Hematopoietic multipotent progenitor cell treated with erythropoietin and hydrocortisone succinate and interleukin-3 and kit ligand, for 6 days (in vitro differentiated cells): ENCODE data around the gene MAGED2.
"Not testable (repeated sequence)": the region's sequence is repeated elsewhere in the genome, so short reads cannot be mapped to it uniquely, and the experiment has no call there.

Experiments used
- DNase-seq: peaks from one replicate; pipeline ENCODE4 v3.0.0-alpha.2; 2015

MAGED2 gene, protein sequence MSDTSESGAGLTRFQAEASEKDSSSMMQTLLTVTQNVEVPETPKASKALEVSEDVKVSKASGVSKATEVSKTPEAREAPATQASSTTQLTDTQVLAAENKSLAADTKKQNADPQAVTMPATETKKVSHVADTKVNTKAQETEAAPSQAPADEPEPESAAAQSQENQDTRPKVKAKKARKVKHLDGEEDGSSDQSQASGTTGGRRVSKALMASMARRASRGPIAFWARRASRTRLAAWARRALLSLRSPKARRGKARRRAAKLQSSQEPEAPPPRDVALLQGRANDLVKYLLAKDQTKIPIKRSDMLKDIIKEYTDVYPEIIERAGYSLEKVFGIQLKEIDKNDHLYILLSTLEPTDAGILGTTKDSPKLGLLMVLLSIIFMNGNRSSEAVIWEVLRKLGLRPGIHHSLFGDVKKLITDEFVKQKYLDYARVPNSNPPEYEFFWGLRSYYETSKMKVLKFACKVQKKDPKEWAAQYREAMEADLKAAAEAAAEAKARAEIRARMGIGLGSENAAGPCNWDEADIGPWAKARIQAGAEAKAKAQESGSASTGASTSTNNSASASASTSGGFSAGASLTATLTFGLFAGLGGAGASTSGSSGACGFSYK

DNA sequence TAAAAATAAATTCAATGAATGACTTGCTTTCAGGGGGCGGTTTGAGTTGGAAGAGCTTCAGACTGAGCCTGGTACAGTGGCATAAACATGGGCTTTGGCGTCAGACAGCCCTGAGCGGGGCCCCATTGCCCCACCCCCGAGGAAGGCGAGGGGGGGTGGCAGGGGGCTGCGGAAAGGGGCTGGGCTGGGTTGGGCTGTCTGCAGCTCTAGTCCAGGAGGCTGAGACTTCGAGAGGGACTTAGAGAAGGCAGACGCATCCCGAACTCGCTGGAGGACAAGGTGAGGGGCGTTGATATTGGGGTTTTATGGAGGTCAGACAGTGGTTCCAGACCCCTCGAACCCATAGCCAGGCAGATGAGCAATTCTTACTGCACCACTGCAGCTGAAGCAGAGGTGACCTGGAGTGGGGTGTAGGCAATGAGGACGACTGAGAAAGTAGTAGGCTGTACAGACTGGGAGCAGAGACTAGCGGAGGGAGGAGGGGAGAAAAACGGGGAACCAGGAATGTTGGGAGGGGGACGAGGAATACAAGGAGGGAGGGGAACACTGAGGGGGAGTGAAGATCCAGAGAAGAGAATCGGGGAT is at the start of gene MAGED2:
MAGED2 (plus strand) TSS at position 222 of the 585 bp plus-strand sequence. CDS start 1,587 bp downstream, outside the sequence.
- peak; percentile 32 for DNase-seq

DNA sequence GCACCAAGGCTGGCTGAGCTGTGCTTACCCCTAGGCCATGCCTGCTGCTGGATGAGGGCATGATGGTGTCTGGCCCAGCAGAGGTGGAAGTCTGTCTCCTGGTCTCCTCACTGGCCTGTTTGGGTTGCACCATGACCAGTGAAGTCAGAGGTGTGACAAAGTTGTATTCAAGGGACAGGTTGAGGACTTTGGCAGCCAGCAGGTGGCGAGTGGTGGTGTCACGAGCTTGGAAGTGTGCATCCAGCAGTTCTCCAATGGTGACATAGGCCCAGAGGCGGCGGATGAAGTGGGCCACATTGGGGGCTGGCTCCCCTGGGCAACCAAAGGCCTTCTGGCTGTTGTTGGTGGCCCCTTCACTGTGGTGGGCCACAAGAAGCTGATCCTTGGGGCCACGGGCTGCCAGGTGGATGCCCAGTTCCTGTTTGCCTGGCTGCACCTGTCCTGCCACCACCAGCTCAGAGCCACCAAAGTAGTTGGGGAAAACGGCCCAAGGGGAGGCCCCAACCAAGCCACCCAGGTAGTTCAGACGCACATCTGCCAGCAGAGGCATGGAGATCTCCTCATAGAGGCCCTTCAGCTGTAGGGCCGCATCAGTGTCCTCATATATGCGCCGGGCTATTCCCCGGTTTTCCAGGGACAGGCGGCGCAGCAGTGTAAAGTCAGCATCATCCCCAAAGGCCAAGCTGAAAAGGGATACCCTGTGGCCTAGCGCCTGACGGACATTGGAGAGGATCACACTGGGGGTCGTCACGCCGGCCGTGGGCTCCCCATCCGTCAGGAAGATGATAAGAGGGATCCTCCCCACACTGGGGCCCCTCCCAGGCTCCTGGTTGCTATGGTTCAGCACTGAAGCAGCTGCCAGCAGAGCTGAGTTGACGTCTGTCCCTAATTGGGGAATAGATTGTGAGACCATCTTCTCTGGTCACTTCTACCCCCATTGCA is 49.2 kb upstream of the MAGED2 start:
- DNase-seq, result no peak

DNA sequence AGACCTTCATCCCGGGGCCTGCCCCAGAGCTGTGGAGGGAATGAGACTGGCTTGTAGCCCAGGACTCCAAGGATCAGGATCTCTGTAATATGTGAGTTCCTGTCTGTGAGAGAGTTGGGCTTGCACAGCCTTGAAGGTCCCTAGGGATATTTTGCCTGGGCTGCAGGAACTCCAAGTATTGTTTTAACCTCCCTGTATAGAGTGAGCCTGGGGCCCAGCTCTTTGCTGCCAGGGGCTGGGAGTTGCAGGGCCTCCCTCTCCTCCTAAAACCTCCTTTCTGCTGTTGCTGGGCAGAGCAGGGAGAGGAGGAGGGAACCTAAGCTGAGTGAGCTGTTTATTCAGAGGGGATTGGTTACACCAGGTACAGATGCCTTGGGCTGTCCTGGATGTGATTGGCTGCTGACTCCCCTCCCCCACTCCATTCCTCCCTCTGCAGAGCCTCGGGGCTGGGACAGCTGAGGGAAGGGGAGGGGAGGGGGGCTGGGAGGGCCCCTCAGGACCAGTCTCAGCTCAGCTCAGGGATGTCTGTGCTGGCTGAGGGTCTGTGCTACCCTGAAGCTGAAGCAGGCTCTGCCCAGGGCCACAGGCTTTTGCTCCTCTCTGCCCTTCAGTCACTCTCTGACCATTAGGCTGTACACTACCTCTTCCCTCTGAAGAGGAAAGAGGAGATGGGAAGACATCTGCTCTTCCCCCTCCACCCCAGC is 33.0 kb upstream of the MAGED2 start:
- not testable (repeated sequence) for DNase-seq

DNA sequence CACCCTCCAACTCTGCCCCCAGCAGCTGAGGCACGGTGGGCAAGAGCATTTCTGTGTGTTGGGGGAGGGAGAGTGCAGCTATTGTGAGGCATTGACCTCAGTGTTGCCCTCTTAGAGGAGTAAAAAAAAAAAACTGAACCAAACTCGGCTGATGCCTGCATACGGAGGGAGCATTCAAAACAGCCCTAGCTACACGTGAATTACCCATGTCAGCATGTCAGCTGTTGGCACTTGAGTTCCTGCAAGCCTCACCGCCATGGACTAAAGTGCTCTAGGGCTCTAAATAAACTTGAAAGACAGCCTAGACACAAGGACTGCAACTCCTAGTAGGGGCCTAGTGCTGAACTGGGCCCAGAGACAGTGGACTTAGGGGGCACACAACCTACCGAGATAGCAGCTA is 31.5 kb upstream of the MAGED2 start:
- no peak for DNase-seq

DNA sequence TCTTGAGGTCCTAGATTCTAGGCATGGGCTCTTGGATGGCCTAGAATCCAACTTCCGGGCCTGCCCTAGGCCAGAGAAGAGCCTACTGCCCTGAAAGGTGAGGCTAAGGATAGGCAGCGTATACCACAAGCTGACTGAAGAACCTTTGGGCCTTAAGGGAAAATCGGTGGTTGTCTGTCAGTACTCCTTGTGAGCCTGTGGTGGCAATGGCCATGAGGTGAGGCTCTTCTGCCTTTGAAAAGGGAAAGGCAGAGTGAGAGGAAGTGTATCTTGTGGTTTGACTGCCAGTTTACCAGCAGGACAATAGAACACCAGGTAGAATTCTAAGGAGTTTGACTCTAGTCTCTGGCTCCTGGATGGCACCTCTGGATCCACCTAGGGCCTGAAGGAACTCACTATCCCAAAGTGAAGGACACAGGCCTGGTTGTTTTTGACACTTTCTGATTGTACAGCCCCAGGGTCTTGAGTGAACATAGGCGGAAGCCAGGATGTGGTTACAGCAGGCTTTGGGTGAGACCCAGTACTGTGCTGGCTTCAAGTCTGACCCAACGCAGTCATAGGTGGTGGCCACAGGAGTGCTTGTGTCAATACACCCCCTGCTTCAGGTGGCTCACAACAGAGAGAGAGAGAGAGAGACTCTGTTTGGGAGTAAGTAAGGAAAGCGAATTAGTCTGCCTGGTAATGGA is 30.4 kb upstream of the MAGED2 start:
- DNase-seq, result no peak

DNA sequence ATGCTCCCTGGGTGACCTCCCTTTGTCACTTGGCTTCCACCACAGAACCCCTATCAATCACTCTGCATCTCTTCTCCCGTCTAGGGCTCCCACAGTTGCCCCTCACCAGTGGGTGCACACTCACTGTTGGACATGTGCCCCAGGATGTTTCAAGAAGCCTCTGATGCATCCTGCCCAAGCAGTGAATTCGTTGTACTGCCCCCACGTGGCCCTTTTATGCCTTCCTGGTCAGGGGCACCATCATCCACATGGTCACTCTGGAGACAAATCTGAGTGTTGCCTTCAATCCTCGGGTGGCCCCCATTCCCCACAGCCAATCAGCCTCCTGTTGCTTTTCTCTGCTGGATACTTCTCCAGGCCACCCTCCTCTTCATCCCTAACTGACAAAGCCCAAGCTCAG is 21.6 kb upstream of the MAGED2 start:
- peak; percentile 7 for DNase-seq

DNA sequence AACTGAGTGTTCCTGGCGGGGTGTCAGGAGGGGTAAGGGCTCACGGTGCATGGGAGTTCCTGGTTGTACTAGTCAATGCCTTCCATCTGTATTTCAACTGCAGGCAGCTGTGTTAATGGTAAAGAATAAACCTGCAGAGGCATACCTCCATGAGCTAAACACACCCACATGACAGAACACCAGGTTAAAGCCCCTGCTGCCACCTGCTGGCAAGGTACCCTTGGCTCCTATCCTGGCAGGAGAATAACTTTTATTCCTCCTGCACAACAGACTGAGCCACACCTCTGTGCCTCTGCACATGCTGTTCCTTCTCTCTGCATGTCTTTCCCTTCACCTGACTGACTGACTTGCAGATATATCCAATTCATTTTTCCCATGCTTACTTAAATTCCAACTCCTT is 20.6 kb upstream of the MAGED2 start:
- DNase-seq, result peak; percentile 14

DNA sequence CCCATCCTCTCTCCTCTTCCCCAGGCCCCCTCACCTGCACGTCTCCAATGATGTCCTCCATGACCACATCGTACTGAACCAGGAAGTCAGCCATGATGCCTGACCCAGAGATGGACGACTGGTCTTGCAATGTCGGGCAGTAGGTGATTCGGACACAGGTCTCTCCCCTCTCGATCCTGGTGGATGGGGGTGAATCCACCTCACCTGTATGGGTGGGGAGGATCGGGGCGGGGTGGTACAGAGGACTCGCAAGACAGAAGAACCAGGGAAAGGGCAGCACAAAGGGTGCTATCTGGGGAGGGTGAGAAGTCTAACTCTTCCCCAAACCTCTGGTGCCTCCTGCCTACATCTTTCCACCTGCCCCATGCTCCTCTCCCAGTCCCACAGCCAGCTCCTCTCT is 19.1 kb upstream of the MAGED2 start:
- no peak for DNase-seq

DNA sequence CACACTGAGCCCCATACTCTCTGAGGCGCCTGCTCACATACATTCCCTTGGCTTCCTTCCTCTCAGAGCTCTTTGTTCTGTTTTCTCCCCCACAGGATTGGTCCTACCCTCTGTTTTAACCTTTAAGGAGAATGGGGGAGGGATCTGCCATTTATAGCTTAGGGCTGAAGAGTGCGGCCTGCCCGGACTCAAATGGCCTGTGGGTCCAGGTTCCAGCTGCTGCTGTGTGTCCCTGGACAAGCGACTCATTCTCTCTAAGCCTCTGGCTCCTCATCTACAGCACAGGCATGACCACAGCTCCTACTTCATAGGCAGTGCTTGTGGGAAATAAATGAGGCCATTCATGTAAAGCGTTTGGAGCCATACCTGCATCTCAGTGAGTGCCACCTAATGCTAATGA is 18.1 kb upstream of the MAGED2 start:
- DNase-seq, result not testable (repeated sequence)

DNA sequence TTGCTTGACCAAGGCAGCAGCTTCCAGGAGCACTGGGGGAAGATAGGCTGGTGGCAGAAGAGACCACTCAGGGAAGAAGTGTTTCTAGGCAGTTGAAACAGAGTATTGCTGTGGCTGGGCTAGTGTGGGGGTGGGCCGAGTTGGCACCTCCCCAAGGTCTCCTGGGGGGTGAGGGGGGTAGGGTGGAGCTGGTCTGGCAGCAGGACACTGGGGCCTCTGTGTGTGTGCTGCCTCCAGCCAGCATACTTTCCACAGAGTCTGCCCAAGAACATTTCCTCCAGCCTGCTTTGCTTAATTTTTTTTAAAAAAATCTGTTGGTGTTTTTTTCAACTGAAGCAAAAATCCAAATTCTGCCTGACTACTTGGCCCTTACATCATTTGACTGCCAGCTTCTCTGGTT is 13.5 kb upstream of the MAGED2 start:
- no peak for DNase-seq

DNA sequence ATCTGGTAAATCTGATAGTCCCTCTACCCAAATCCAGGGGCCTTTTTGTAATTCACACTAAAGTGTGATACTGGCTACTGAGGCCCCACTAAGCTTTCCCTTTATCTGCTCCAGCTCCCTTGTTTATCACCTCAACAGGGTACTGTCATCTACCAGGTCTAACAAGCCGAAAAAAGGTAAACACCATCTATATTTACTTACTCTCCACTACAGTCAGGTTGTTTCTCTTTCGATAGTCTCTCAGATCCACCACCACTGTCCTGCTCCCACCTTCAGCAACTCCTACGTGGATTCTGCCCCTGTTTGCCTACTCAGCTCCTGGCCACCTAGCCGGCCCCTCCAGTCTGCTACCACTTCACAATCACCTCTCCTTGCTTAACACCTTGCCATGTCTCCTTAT is 12.8 kb upstream of the MAGED2 start:
- DNase-seq, result no peak

DNA sequence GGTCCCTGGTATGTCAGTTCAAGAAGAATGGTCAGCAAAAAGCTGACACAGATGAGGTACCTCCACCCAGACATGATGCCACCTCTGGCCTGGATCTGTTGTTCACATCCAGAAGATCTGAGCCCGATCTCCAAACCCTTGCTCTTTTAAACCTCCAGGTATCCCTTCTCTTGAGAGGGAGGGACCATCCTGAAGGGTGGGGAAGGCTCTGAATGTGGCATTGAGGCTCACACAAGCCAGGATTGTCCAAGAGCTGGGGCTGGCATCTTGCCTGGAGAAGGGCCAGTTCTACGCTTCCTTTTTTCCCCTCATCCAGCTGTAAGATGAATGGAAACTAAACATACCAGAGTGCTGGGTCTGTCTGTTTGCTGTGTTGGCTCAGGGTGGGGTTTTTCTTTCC is 9.4 kb upstream of the MAGED2 start, which contains the start of gene ITIH6:
ITIH6 (minus strand) TSS at position 119 of the 400 bp plus-strand sequence; CDS start at position 74, 45 bp downstream.
- no peak for DNase-seq

DNA sequence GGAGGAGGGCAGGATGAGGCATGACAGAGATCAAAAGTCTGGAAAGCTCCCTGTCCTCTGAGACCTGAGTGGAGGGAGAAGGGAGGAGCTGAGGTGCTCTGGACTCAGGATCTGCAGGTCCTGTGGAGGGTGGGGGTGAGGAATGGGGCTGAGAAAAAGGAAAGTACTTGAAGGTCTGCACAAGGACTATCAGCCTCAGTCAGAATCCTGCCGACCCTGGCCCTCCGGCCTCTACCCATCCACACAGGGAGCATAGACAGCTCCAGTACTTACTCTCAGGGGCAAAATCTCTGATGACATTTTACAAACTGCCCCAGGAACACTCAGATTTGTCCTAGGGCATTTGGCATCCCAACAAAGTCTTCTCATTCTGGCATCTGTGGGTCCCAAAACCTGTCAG is 8.5 kb upstream of the MAGED2 start:
- DNase-seq, result no peak

DNA sequence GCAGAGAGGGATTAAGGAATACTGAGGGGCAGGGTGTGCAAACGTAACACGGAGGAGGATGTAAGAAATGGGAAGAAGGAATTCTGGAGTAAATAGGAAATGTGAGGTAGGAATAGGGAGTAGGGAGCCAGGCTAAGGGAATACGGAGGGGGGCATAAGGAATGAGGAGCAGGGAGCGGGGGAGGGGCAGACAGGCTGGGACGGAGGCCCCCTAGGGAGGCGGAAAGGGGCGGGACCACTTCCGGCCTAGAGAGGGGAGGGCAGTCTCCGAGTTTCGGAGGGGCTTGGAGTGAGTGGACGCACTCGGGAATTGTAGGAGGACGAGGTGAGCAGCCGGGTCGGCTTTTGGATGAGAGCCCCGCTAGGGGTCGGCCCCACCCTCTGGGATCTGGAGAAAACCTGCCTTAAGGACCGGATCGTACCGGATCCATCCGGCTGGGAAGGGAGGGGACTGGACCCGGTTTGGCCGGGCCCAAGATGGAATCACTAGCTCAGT is 612 bp downstream of the MAGED2 start:
- peak; percentile 58 for DNase-seq

DNA sequence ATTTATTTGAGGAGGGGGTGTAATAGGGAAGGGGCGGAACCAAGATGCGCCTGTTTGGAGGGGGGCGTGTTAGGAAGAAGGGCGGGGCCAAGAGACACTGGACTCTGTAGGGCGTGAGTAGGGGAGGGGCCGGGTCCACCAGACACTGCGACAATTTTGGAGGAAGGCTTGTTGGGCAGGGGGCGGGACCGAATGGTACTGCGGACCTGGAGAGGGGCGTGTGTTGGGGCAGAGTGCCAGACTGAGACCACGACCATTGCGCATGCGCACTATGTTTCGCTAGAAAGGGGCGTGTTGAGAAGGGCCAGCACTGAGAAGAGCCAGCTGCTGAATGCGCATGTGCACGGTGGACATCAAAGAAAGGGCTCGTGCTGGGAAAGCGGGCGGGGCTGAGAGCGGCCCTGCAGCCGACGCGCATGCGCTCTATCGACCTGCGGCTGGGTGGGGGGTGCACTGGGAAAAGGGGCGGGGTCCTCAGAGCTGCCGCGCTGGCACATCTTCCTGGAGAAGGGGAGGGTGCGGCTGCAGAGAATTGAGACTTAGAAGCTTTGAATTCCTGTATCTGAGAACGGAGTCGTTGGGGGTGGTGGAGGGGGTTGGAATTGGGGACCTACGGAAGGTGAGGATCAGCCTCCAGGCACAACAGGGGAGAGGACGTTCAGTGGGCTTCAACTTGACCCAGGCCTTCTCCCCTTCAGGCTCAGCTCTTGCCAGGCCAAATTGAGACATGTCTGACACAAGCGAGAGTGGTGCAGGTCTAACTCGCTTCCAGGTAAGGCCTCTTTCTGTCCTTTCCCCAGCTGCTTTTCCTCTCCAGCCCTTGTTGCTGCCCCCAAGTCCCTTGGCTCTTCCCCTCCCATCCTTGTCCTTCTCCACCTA is 1.3 kb downstream of the MAGED2 start:
- DNase-seq, result peak; percentile 95

DNA sequence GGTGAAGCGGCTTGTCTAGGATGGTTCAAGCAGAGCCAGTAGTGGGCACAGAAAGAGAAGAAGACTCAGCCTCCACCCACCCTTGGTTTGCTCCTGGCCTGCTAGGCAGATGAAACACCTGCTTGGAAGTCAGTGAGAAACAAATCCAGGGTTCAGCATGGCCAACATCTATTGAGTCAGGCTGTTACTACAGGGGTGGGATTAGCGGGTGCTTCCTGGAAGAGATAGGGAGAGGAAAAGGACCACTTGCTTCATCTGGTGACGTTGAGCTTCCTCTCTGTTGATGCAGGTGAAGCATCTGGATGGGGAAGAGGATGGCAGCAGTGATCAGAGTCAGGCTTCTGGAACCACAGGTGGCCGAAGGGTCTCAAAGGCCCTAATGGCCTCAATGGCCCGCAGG is 3.0 kb downstream of the MAGED2 start:
- no peak for DNase-seq

DNA sequence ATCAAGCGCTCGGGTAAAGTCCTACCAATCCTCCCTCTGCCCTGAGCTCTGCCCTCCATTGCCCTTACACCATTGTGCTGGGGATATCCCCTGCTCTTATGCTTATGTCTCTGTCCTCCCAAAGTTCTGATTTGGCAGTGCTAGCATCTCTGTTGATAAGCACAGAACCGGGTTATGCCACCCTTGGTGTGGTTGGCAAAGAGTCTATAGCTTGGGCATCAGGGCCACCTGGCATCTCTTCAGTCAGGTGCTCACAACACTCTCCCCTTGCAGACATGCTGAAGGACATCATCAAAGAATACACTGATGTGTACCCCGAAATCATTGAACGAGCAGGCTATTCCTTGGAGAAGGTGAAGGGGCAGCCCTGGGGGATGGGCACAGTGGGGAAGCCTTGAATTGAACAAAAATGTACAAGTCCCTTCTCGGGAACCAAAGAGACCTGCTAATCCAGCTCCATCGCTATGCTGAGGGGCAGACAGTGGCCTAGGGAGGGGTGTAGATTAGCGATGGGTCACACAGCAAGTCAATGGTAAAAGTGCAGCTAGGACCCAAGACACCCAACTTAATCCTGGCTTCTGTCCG is 3.8 kb downstream of the MAGED2 start:
- DNase-seq, result no peak

DNA sequence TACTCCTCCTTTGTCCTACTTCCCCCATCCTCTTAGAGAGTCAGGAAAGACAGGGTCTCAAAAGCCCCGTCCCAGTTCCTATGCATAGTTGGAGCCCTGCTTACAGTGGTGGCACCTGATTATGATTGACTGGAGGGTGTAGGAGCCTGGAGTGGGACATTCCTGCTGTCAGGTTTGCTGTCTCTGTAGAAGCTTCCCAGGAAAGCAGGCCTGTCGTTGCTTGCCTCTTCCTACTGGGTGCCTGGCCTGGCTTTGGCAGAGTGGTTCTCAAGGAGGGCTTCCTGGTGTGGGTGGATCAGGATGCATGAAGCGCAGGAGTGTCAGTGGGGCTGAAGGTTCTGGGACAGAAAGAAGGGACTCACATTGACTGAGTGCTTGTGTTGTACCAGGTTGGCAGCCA is 4.8 kb downstream of the MAGED2 start:
- no peak for DNase-seq

DNA sequence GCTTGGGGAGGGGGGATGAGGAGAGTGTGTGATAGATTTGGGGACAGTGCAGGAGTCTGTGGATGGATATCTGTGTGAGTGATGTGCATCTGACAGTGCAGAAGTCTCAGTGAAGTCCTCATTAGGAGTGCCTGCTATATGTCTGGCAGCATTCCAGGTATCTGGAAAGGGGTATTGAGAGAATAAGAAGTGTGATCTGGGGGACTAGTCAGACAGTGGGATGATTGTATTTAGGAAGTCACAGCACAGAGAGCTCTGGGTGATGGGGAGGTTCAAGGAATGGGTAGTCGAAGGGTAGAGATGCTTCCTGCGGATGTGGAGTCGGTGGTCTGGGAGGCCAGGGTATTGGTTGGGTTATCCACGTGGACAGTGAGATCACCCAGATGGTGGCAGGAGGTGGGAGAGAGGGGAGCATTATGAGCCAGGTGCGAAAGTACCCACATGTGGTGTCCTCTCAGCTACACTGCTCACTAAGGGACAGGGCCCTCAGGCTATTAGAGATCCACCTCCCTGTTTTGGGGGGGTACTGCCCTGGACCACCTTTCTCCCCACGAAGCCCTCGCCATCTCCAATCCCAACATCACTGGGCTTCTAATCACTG is 9.8 kb downstream of the MAGED2 start:
- DNase-seq, result no peak

DNA sequence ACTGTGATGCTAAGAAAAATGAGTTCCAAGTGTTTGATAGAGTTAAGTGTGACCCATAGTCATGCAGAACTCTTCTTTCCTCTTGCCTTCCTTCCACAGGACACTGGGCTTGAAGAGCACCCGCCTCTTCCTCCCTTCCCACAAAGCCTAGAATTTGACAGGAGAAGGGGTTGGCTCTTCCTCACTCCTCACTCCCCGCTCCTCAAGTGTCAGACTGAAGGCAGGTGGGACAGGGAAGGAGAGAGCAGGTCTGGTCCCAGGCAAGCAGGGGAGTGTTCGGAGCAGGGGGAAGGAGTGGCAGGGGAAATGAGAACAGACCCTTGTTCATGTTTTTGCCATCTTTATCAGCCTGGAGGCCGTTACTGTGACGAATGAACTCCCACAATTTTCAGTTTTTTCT is 10.7 kb downstream of the MAGED2 start:
- no peak for DNase-seq
